Lower leg skin (tissue), 4 donors: Measurements from ENCODE around the gene SFMBT2. TPM values are rescaled to one million over a fixed set of nuclear protein-coding genes. Genes with fewer than 3 reads are reported as not detected.

Source experiments
- DNase-seq, 2 donors: peaks; one replicate each; pipeline ENCODE4 v3.0.0-alpha.2; 2019; ENCODE audit warnings: low spot score in 2 of 2
- H3K4me3 ChIP-seq: fragments of 200-600 bp; sonication (generic); 2 replicates; pipeline ENCODE4 v1.5.1; 2017; ENCODE audit warnings: mild to moderate bottlenecking, low read depth; ENCODE audit not compliant: poor library complexity, severe bottlenecking
- CTCF ChIP-seq, 3 donors: fragments of 450-650 bp; IDR thresholded peaks; one replicate each; pipeline ENCODE4 v1.5.1; 2016; ENCODE audit warnings: antibody characterized with exemption in 3 of 3, mild to moderate bottlenecking in 3 of 3, moderate library complexity in 2 of 3
- POLR2A ChIP-seq, 2 donors: fragments of 450-650 bp; IDR thresholded peaks; one replicate each; pipeline ENCODE4 v1.6.1; 2016 to 2017; ENCODE audit warnings: antibody characterized with exemption in 2 of 2, mild to moderate bottlenecking in 1 of 2, moderate library complexity in 1 of 2
- WGBS, 2 donors: methylation state at CpG; one replicate each; pipeline ENCODE4 v1.1.5; 2018; 5-methylcytosine and 5-hydroxymethylcytosine counted together
- intact Hi-C: fragments of 100-400 bp; cut with DNase I; formaldehyde crosslinking; loops from one replicate; pipeline ENCODE4 v1.15.0; 2023; ENCODE audit warnings: low total_unique reads
- total RNA-seq, 4 donors: library from RNA; depleted of rRNA; stranded (reverse); fragments of >200 nt; gene quantifications; one replicate each; pipeline ENCODE4 v1.1.0, GENCODE V29; 2016

The SFMBT2 gene
- total RNA-seq, 4 donors from 2014 or later = 0.42 to 3.3 (median 1.9) TPM

DNA sequence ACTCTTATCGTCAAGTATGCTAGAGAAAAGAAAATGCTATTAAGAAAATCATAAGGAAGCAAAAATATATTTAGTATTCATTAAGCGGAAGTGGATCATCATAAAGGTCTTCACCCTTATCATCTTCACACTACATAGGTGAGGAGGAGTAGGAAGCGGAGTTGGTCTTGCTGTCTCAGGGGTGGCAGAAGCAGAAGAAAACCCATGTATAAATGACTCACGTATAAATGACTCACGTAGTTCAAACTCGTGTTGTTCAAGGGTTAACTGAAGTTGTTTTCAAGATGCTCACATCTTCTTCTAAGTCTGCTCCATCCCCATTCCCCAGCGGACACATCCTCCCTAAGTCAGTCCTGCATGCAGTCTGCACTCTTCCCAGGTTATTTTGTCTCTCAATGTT lies 72.4 kb downstream of the SFMBT2 start:
- DNase-seq = no peak
- intact Hi-C loops = no loop called here
- 94 to 96% methylated on average over 7 of the region's 7 CpGs for WGBS, 2 donors
- no peak overlapping the region for H3K4me3 ChIP-seq
- TF ChIP-seq CTCF (IDR thresholded peaks at IDR 0.05) (no peak), POLR2A (IDR thresholded peaks at IDR 0.05) (no peak)

- no peak overlapping the region for H3K4me3 ChIP-seq
- WGBS, 2 donors = 70 to 73% methylated on average over 7 of the region's 7 CpGs
- no peak for DNase-seq
- no peak for TF ChIP-seq CTCF (IDR thresholded peaks at IDR 0.05)
- no peak for TF ChIP-seq POLR2A (IDR thresholded peaks at IDR 0.05)
- intact Hi-C loops = no loop called here
These were observed 73.2 kb downstream of the SFMBT2 start for GRCh38 chr10:7337431-7338171.

DNA sequence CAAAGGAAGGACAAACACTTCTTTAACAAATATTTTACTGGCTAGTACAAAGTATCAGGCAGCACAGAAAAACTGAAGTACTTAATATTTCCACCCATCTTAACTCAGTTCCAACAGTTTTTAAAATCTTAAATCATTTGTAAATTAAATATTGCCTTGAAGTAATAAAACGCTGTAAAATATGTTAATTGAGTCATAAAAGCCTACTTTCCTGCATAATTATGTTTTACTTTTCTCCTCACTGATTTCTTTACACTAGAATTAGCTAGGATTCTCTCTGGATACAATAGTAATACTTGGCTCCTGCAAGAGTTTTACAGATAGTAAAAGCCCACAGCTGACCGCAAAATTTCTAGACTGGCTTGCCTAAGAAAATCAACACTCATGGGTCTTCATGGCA lies 74.9 kb downstream of the SFMBT2 start:
- intact Hi-C loops = no loop called here
- no peak for DNase-seq
- WGBS, 2 donors = 69 to 72% methylated on average over 2 of the region's 2 CpGs
- TF ChIP-seq CTCF (IDR thresholded peaks at IDR 0.05) (no peak), POLR2A (IDR thresholded peaks at IDR 0.05) (no peak)
- no peak overlapping the region for H3K4me3 ChIP-seq

DNA sequence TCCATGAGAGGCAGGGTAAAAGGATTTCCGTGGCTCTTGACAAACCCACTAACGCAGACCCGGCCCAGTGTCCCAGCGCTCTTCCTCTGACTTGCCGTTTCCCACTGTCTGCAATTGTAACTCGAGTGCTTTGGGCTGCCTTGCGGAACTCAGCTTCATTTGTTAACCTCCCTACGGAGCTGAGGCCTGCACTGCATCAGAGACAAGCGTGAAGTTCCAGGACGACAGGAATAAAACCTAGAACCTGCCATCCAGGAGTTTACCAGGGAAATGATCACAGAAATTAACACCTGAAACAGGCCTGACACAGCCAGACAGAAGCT lies 76.2 kb downstream of the SFMBT2 start:
- TF ChIP-seq POLR2A (IDR thresholded peaks at IDR 0.05) (no peak), CTCF (IDR thresholded peaks at IDR 0.05) (no peak)
- 81 to 89% methylated on average over 10 of the region's 10 CpGs for WGBS, 2 donors
- no peak overlapping the region for H3K4me3 ChIP-seq
- no peak for DNase-seq
- intact Hi-C loops = no loop called here

DNA sequence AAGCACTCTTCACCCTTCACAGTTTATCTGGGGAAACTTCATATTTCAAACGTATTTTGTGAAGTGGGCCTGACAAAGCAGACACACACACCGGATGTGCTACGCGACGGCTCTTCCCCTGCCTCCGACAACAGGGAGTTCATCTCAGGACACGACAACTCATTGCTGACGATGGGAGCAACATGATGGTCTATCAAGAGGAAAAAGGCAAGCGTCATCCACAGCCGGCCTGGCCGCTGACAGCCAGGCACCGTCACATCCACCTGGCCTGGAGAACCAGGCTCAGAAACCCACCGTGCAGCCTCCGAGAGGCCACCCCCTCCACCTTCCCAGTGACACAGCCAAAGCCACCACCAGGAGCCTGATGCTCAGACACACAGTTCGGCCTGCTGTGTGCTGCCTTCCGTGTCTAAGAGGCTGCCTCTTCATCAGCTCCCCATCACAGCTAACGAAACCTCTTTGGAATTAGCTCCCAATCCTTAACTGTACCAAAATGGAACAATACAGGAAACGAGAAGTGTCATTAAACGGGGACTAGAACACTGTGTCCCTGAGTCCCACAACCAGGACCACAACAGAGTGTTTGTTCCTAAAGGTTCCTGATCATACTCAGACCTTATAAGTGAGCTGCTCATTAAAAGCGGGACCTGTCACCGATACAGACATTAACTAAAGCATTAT lies 76.7 kb downstream of the SFMBT2 start:
- intact Hi-C loops = no loop called here
- DNase-seq = no peak
- TF ChIP-seq CTCF (IDR thresholded peaks at IDR 0.05) (no peak), POLR2A (IDR thresholded peaks at IDR 0.05) (no peak)
- no peak overlapping the region for H3K4me3 ChIP-seq
- 81 to 87% methylated on average over 19 to 21 of the region's 21 CpGs for WGBS, 2 donors
